WI38 (cell line): ENCODE results near the gene UBXN11.

Experiments used
- H3K4me3 ChIP-seq: 2 replicates; pipeline ENCODE4 v1.5.1; 2011; ENCODE audit warnings: low read depth, mild to moderate bottlenecking, control low read depth, low read length
- CTCF ChIP-seq: IDR thresholded peaks from 2 replicates; pipeline ENCODE4 v1.5.1; 2012; ENCODE audit warnings: low read depth, mild to moderate bottlenecking, control low read depth, low read length

Gene UBXN11

GRCh38 chr1:26282401-26282918, 24.0 kb downstream of the UBXN11 start:
- no peak for TF ChIP-seq CTCF
- H3K4me3 ChIP-seq: no peak overlapping the region; the same call in 1 of the 2 replicates

GRCh38 chr1:26281971-26282370, 24.5 kb downstream of the UBXN11 start:
- H3K4me3 ChIP-seq: peak overlapping the region; percentile 92
- no peak for TF ChIP-seq CTCF

- peak overlapping the region; percentile 92 for H3K4me3 ChIP-seq
- no peak for TF ChIP-seq CTCF
Observed at GRCh38 chr1:26281091-26281958, 25.1 kb downstream of the UBXN11 start.

GRCh38 chr1:26280333-26281042, 25.9 kb downstream of the UBXN11 start:
- no peak for TF ChIP-seq CTCF
- peak overlapping the region; percentile 92 for H3K4me3 ChIP-seq

- H3K4me3 ChIP-seq: peak within 1 kb of the TSS; percentile 92
- peak; percentile 35; the same call in 1 of the 2 replicates for TF ChIP-seq CTCF
Observed at GRCh38 chr1:26279456-26280332, 26.7 kb downstream of the UBXN11 start, which contains the start of gene SH3BGRL3. Gene SH3BGRL3 (plus strand): TSS chr1:26280086. CDS start chr1:26280156, 70 bp downstream.

- H3K4me3 ChIP-seq: peak overlapping the region; percentile 92
- TF ChIP-seq CTCF: no peak
Observed at GRCh38 chr1:26278724-26279455, 27.5 kb downstream of the UBXN11 start.
